Measurements from ENCODE around the gene KLF7. TPM values are rescaled to one million over a fixed set of nuclear protein-coding genes. Genes with fewer than 3 reads are reported as not detected.

KLF7 gene
- total RNA-seq, 1 donor from 2014 or later, result 120 TPM

- no peaks in the 10 kb centered on the region for H3K9me3 Mint-ChIP-seq (ENCODE audit: unreplicated experiment)
- peaks cover 13% of the 10 kb centered on the region for H3K27me3 Mint-ChIP-seq (ENCODE audit: unreplicated experiment)
- no peak for TF ChIP-seq CTCF (IDR thresholded peaks at IDR 0.05; ENCODE audit: unreplicated experiment)
- peaks cover 83% of the 10 kb centered on the region for H3K4me1 Mint-ChIP-seq (ENCODE audit: unreplicated experiment)
- DNase-seq (ENCODE audit: low spot score), result no peak
- peak overlapping the region; percentile 21 for H3K4me3 Mint-ChIP-seq (ENCODE audit: unreplicated experiment)
- H3K36me3 Mint-ChIP-seq (ENCODE audit: low read depth, unreplicated experiment), result peaks cover 33% of the 10 kb centered on the region
- H3K27ac Mint-ChIP-seq (ENCODE audit: unreplicated experiment), result peak overlapping the region; percentile 86
Observed at GRCh38 chr2:207144173-207144785, 21.5 kb downstream of the KLF7 start.

GRCh38 chr2:207143215-207144172, 22.3 kb downstream of the KLF7 start:
- no peak for TF ChIP-seq CTCF (IDR thresholded peaks at IDR 0.05; ENCODE audit: unreplicated experiment)
- Mint-ChIP-seq H3K27me3 (ENCODE audit: unreplicated experiment) (peaks cover 13% of the 10 kb centered on the region), H3K4me3 (ENCODE audit: unreplicated experiment) (peak overlapping the region; percentile 21), H3K36me3 (ENCODE audit: low read depth, unreplicated experiment) (peaks cover 36% of the 10 kb centered on the region), H3K9me3 (ENCODE audit: unreplicated experiment) (no peaks in the 10 kb centered on the region), H3K4me1 (ENCODE audit: unreplicated experiment) (peaks cover 81% of the 10 kb centered on the region), H3K27ac (ENCODE audit: unreplicated experiment) (peak overlapping the region; percentile 86)
- peak; percentile 53 for DNase-seq (ENCODE audit: low spot score)

GRCh38 chr2:207142461-207142860, 23.3 kb downstream of the KLF7 start:
- peaks cover 89% of the 10 kb centered on the region for H3K4me1 Mint-ChIP-seq (ENCODE audit: unreplicated experiment)
- DNase-seq (ENCODE audit: low spot score), result no peak
- peak overlapping the region; percentile 86 for H3K27ac Mint-ChIP-seq (ENCODE audit: unreplicated experiment)
- peaks cover 12% of the 10 kb centered on the region for H3K27me3 Mint-ChIP-seq (ENCODE audit: unreplicated experiment)
- peaks cover 39% of the 10 kb centered on the region for H3K36me3 Mint-ChIP-seq (ENCODE audit: low read depth, unreplicated experiment)
- H3K4me3 Mint-ChIP-seq (ENCODE audit: unreplicated experiment), result peak overlapping the region; percentile 17
- no peak for TF ChIP-seq CTCF (IDR thresholded peaks at IDR 0.05; ENCODE audit: unreplicated experiment)
- H3K9me3 Mint-ChIP-seq (ENCODE audit: unreplicated experiment), result no peaks in the 10 kb centered on the region

GRCh38 chr2:207141386-207141785, 24.4 kb downstream of the KLF7 start:
- TF ChIP-seq CTCF (IDR thresholded peaks at IDR 0.05; ENCODE audit: unreplicated experiment), result no peak
- Mint-ChIP-seq H3K4me1 (ENCODE audit: unreplicated experiment) (peaks cover 90% of the 10 kb centered on the region), H3K9me3 (ENCODE audit: unreplicated experiment) (no peaks in the 10 kb centered on the region), H3K27ac (ENCODE audit: unreplicated experiment) (peak overlapping the region; percentile 31), H3K27me3 (ENCODE audit: unreplicated experiment) (peaks cover 8% of the 10 kb centered on the region), H3K4me3 (ENCODE audit: unreplicated experiment) (no peak overlapping the region), H3K36me3 (ENCODE audit: low read depth, unreplicated experiment) (peaks cover 35% of the 10 kb centered on the region)
- no peak for DNase-seq (ENCODE audit: low spot score)

- no peak overlapping the region for H3K27ac Mint-ChIP-seq (ENCODE audit: unreplicated experiment)
- no peak for TF ChIP-seq CTCF (IDR thresholded peaks at IDR 0.05; ENCODE audit: unreplicated experiment)
- peaks cover 31% of the 10 kb centered on the region for H3K36me3 Mint-ChIP-seq (ENCODE audit: low read depth, unreplicated experiment)
- peaks cover 90% of the 10 kb centered on the region for H3K4me1 Mint-ChIP-seq (ENCODE audit: unreplicated experiment)
- DNase-seq (ENCODE audit: low spot score), result no peak
- H3K9me3 Mint-ChIP-seq (ENCODE audit: unreplicated experiment), result no peaks in the 10 kb centered on the region
- H3K27me3 Mint-ChIP-seq (ENCODE audit: unreplicated experiment), result peaks cover 8% of the 10 kb centered on the region
- no peak overlapping the region for H3K4me3 Mint-ChIP-seq (ENCODE audit: unreplicated experiment)
Observed at GRCh38 chr2:207140265-207140664, 25.5 kb downstream of the KLF7 start.

Measured in endothelial cell (in vitro differentiated cells).